ENCODE results near the gene SGCB.
A peak's percentile ranks its signal among the peaks of the same experiment; 100 is the strongest.
"Not testable (repeated sequence)": the region's sequence is repeated elsewhere in the genome, so short reads cannot be mapped to it uniquely, and the experiment has no call there.

SGCB gene

GRCh38 chr4:52038103-52038912, at the start of gene SGCB:
TSS of gene SGCB (minus strand) at chr4:52038299. CDS start at chr4:52038259, 40 bp downstream.
- peak; percentile 79 for DNase-seq

GRCh38 chr4:52086425-52086824, 48.3 kb upstream of the SGCB start:
- not testable (repeated sequence) for DNase-seq

GRCh38 chr4:52081216-52081615, 43.1 kb upstream of the SGCB start:
- DNase-seq: no peak

GRCh38 chr4:52079659-52080058, 41.6 kb upstream of the SGCB start:
- DNase-seq: no peak

GRCh38 chr4:52076731-52077130, 38.6 kb upstream of the SGCB start:
- no peak for DNase-seq

- no peak for DNase-seq
Observed at GRCh38 chr4:52071791-52072546, 33.9 kb upstream of the SGCB start.

- no peak for DNase-seq
Observed at GRCh38 chr4:52069571-52069970, 31.5 kb upstream of the SGCB start.

GRCh38 chr4:52059372-52059771, 21.3 kb upstream of the SGCB start:
- no peak for DNase-seq

GRCh38 chr4:52058275-52058674, 20.2 kb upstream of the SGCB start:
- no peak for DNase-seq

GRCh38 chr4:52057196-52057595, 19.1 kb upstream of the SGCB start:
- DNase-seq: no peak

GRCh38 chr4:52054254-52054653, 16.2 kb upstream of the SGCB start:
- DNase-seq: no peak

- no peak for DNase-seq
Observed at GRCh38 chr4:52052475-52052780, 14.3 kb upstream of the SGCB start.

GRCh38 chr4:52051615-52052474, 13.7 kb upstream of the SGCB start:
- DNase-seq: peak; percentile 3

GRCh38 chr4:52051213-52051614, 13.1 kb upstream of the SGCB start, which contains the start of gene SPATA18:
TSS of gene SPATA18 (plus strand) at chr4:52051304. CDS start at chr4:52051705, 401 bp downstream.
- DNase-seq: no peak

- no peak for DNase-seq
Observed at GRCh38 chr4:52049266-52049665, 11.2 kb upstream of the SGCB start.

- no peak for DNase-seq
Observed at GRCh38 chr4:52045028-52045427, 6.9 kb upstream of the SGCB start.

GRCh38 chr4:52037689-52038102, 403 bp downstream of the SGCB start:
- DNase-seq: peak; percentile 39

GRCh38 chr4:52036886-52037530, 1.1 kb downstream of the SGCB start:
- DNase-seq: no peak

- DNase-seq: no peak
Observed at GRCh38 chr4:52035190-52035589, 2.9 kb downstream of the SGCB start.

GRCh38 chr4:52032005-52032404, 6.1 kb downstream of the SGCB start:
- no peak for DNase-seq

- DNase-seq: no peak
Observed at GRCh38 chr4:52028970-52029369, 9.1 kb downstream of the SGCB start.

- DNase-seq: no peak
Observed at GRCh38 chr4:52019936-52020657, 18.0 kb downstream of the SGCB start, which contains the start of gene LRRC66. TSS of gene LRRC66 (minus strand) at chr4:52020363. CDS start at chr4:52017613, 2,750 bp downstream.
